ENCODE results near the gene EPN1. TPM values are rescaled to one million over a fixed set of nuclear protein-coding genes. Genes with fewer than 3 reads are reported as not detected.

Gene EPN1
- total and polyA plus RNA-seq, 9 of the 15 experiments (the other 6 are each of a cell fraction or from before 2014, with no cell fraction given) = 0.08 to 138 (median 12.7) TPM

GRCh38 chr19:55653651-55654322 lies 21.2 kb upstream of the EPN1 start (continued):
- TF ChIP-seq RBM17 (IDR thresholded peaks at IDR 0.05; ENCODE audit: borderline replicate concordance, low read depth, low read length) = no peak
- peak; percentile 73 to 86 for TF ChIP-seq MNT (conservative IDR thresholded peaks at IDR 0.05)
- TF ChIP-seq XRCC4 (IDR thresholded peaks at IDR 0.05; ENCODE audit: extremely low read depth, insufficient read depth, insufficient read length) = no peak
- TF ChIP-seq TSC22D4 (tag; IDR thresholded peaks at IDR 0.05) = no peak
- peak; percentile 82 for TF ChIP-seq HCFC1 (IDR thresholded peaks at IDR 0.05; ENCODE audit: low read depth, low read length)
- TF ChIP-seq FOXJ2 (tag; IDR thresholded peaks at IDR 0.05) = peak; percentile 91
- TF ChIP-seq ARID3A (IDR thresholded peaks at IDR 0.05; ENCODE audit: borderline replicate concordance, low read depth, low read length) = no peak
- TF ChIP-seq ADNP (tag; IDR thresholded peaks at IDR 0.05) = no peak
- TF ChIP-seq, protein P1, sequence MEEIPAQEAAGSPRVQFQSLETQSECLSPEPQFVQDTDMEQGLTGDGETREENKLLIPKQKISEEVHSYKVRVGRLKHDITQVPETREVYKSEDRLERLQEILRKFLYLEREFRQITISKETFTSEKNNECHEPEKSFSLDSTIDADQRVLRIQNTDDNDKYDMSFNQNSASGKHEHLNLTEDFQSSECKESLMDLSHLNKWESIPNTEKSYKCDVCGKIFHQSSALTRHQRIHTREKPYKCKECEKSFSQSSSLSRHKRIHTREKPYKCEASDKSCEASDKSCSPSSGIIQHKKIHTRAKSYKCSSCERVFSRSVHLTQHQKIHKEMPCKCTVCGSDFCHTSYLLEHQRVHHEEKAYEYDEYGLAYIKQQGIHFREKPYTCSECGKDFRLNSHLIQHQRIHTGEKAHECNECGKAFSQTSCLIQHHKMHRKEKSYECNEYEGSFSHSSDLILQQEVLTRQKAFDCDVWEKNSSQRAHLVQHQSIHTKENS (CRISPR knock-in tag; IDR thresholded peaks at IDR 0.05) = no peak
- TF ChIP-seq POLR2G (IDR thresholded peaks at IDR 0.05; ENCODE audit: low read depth, low read length) = peak; percentile 85
- 0 out of 2 replicates have a peak, but pooled peaks have one; percentile 52 for TF ChIP-seq POLR2H (tag; IDR thresholded peaks at IDR 0.05; ENCODE audit: low read depth)
- TF ChIP-seq TEAD1 (CRISPR knock-in tag; IDR thresholded peaks at IDR 0.05) = peak in 1 of 2 experiments; percentile 64; a peak in 2 of 4 replicates
- TF ChIP-seq MYNN (IDR thresholded peaks at IDR 0.05) = peak; percentile 71; the same call in 1 of the 2 replicates
- no peak for TF ChIP-seq MYNN (CRISPR knock-in tag; IDR thresholded peaks at IDR 0.05)
- TF ChIP-seq, protein P2, sequence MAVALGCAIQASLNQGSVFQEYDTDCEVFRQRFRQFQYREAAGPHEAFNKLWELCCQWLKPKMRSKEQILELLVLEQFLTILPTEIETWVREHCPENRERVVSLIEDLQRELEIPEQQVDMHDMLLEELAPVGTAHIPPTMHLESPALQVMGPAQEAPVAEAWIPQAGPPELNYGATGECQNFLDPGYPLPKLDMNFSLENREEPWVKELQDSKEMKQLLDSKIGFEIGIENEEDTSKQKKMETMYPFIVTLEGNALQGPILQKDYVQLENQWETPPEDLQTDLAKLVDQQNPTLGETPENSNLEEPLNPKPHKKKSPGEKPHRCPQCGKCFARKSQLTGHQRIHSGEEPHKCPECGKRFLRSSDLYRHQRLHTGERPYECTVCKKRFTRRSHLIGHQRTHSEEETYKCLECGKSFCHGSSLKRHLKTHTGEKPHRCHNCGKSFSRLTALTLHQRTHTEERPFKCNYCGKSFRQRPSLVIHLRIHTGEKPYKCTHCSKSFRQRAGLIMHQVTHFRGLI (CRISPR knock-in tag; IDR thresholded peaks at IDR 0.05) = no peak
- no peak for TF ChIP-seq ZKSCAN8 (CRISPR knock-in tag; IDR thresholded peaks at IDR 0.05)
- TF ChIP-seq RB1 (IDR thresholded peaks at IDR 0.05; ENCODE audit: low read depth) = peak; percentile 92
- no peak for TF ChIP-seq PPARD (CRISPR knock-in tag; IDR thresholded peaks at IDR 0.05)
- TF ChIP-seq ELF1 (tag; IDR thresholded peaks at IDR 0.05) = peak; percentile 99
- TF ChIP-seq SAFB2 (IDR thresholded peaks at IDR 0.05; ENCODE audit: borderline replicate concordance, low read depth, low read length, severe bottlenecking) = no peak
